OCI-LY3 (cell line): ENCODE measurements around the gene TXNL4A.

Source experiments
- H2AFZ ChIP-seq: fragments of 200-600, 300-600 bp; shearing (Covaris generic); 2 replicates; pipeline ENCODE4 v1.6.0; 2014; ENCODE audit warnings: antibody characterized with exemption, low read depth, low read length
- H3K27ac ChIP-seq: fragments of 200-600, 300-600 bp; sonication (generic); 2 replicates; pipeline ENCODE4 v1.5.1; 2014; ENCODE audit warnings: mild to moderate bottlenecking, low read length, moderate library complexity, mixed read lengths
- H3K27me3 ChIP-seq: fragments of 200-600, 300-600 bp; sonication (generic); 2 replicates; pipeline ENCODE4 v1.6.1; 2014; ENCODE audit warnings: low read depth, low read length, mixed read lengths
- H3K36me3 ChIP-seq: fragments of 200-600, 300-600 bp; sonication (generic); replicated peaks from 2 replicates; pipeline ENCODE3; 2014; ENCODE audit warnings: low read depth, low read length, mixed read lengths
- H3K4me1 ChIP-seq: fragments of 300-600, 200-600 bp; sonication (generic); 2 replicates; pipeline ENCODE4 v1.6.1; 2014; ENCODE audit warnings: low read length, mixed read lengths
- H3K4me2 ChIP-seq: fragments of 200-600, 300-600 bp; sonication (generic); 2 replicates; pipeline ENCODE4 v1.6.1; 2014; ENCODE audit warnings: low read length, mixed read lengths
- H3K4me3 ChIP-seq: fragments of 300-600, 200-600 bp; sonication (generic); 2 replicates; pipeline ENCODE4 v1.5.1; 2014; ENCODE audit warnings: antibody characterized with exemption, mild to moderate bottlenecking, low read length, moderate library complexity
- H3K79me2 ChIP-seq: fragments of 300-600, 200-600 bp; shearing (Covaris generic); 2 replicates; pipeline ENCODE4 v1.6.1; 2014; ENCODE audit warnings: mild to moderate bottlenecking, low read length, mixed read lengths
- H3K9ac ChIP-seq: fragments of 300-600, 200-600 bp; shearing (Covaris generic); 2 replicates; pipeline ENCODE4 v1.6.0; 2014; ENCODE audit warnings: mild to moderate bottlenecking, low read length, moderate library complexity
- H3K9me3 ChIP-seq: fragments of 200-600, 300-600 bp; shearing (Covaris generic); 2 replicates; pipeline ENCODE4 v1.6.1; 2014; ENCODE audit warnings: low read length, mixed read lengths; ENCODE audit not compliant: insufficient read depth
- H4K20me1 ChIP-seq: fragments of 200-600, 300-600 bp; sonication (generic); 2 replicates; pipeline ENCODE4 v1.6.1; 2016; ENCODE audit warnings: low read length, mixed read lengths; ENCODE audit not compliant: insufficient read depth
- CTCF ChIP-seq: fragments of 200-600, 300-600 bp; sonication (generic); IDR thresholded peaks from 2 replicates; pipeline ENCODE4 v1.5.1; 2014; ENCODE audit warnings: antibody characterized with exemption, low read length, low read depth
- EZH2phosphoT487 ChIP-seq: fragments of 200-600 bp; shearing (Covaris generic); IDR thresholded peaks from 2 replicates; pipeline ENCODE4 v1.6.1; 2018; ENCODE audit warnings: antibody characterized with exemption, mixed run types, low read depth

The TXNL4A gene

DNA sequence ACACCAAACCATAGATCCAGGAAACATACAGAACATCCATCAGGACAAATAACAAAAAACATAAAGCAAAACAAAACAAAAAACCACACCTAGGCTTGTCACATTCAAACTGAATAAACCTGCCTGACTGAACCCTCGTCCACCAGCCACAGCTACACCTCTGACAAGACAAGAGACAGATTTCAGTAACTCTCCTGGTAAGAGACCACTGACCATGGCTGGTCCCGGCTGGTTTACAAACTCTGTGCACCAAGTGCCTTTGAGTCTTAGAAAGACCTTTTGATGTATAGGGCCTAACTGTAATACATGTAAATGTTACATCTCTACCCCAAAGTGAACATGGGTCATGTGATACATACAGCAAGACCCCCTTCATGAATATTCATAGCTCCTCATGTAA, 32.1 kb downstream of the TXNL4A start:
- no peak overlapping the region for H3K9ac ChIP-seq
- TF ChIP-seq CTCF (no peak), EZH2phosphoT487 (no peak)
- peaks cover under 1% of the 10 kb centered on the region; the same call in 1 of the 2 replicates for H3K79me2 ChIP-seq
- H3K9me3 ChIP-seq, result no peaks in the 10 kb centered on the region
- H3K27me3 ChIP-seq, result no peaks in the 10 kb centered on the region
- no peaks in the 10 kb centered on the region for H4K20me1 ChIP-seq
- H3K4me1 ChIP-seq, result peaks cover 15% of the 10 kb centered on the region
- H3K36me3 ChIP-seq, result no peaks in the 10 kb centered on the region
- H3K27ac ChIP-seq, result no peak overlapping the region
- H3K4me2 ChIP-seq, result no peak overlapping the region
- H2AFZ ChIP-seq, result no peak overlapping the region
- H3K4me3 ChIP-seq, result no peak overlapping the region

DNA sequence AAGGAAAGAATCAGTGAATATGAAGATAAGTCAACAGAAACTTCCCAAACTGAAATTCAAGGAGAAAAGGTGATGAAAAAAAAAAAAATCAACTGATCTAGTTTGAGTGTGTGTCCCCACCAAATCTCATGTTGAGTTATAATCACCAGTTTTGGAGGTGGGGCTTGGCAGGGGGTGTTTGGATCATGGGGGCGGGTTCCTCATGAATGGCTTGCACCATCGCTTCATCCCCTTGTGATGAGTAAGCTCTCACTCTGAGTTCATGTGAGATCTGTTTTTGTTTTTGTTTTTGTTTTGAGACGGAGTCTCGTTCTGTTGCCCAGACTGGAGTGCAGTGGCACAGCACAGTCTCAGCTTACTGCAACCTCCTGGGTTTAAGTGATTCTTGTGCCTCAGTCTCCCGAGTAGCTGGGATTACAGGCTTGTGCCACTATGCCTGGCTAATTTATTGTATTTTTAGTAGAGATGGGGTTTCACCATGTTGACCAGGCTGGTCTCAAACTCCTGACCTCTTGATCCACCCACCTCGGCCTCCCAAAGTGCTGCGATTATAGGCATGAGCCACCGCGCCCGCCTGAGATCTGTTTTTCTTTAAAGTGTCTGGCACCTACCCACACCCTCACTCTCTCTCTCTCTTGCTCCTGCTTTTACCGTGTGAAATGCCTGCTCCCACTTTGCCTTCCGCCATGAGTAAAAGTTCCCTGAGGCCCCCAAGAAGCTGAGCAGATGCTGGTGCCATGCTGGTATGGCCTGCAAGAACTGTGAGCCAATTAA, 32.9 kb downstream of the TXNL4A start:
- TF ChIP-seq EZH2phosphoT487, result no peak
- no peak for TF ChIP-seq CTCF
- H3K4me3 ChIP-seq, result no peak overlapping the region
- no peak overlapping the region for H3K9ac ChIP-seq
- H3K9me3 ChIP-seq, result no peaks in the 10 kb centered on the region
- no peak overlapping the region for H3K27ac ChIP-seq
- H3K4me2 ChIP-seq, result no peak overlapping the region
- no peaks in the 10 kb centered on the region for H3K36me3 ChIP-seq
- no peak overlapping the region for H2AFZ ChIP-seq
- H3K4me1 ChIP-seq, result peaks cover 13% of the 10 kb centered on the region
- H4K20me1 ChIP-seq, result peaks cover 2% of the 10 kb centered on the region
- H3K27me3 ChIP-seq, result no peaks in the 10 kb centered on the region
- H3K79me2 ChIP-seq, result peaks cover 8% of the 10 kb centered on the region

- H3K9me3 ChIP-seq, result no peaks in the 10 kb centered on the region
- no peak overlapping the region for H3K4me2 ChIP-seq
- no peak for TF ChIP-seq CTCF
- H4K20me1 ChIP-seq, result peaks cover 8% of the 10 kb centered on the region
- no peak overlapping the region for H3K4me3 ChIP-seq
- no peak overlapping the region for H3K27ac ChIP-seq
- peaks cover 15% of the 10 kb centered on the region for H3K79me2 ChIP-seq
- no peaks in the 10 kb centered on the region for H3K27me3 ChIP-seq
- no peak overlapping the region for H2AFZ ChIP-seq
- peaks cover 13% of the 10 kb centered on the region for H3K4me1 ChIP-seq
- H3K9ac ChIP-seq, result no peak overlapping the region
- H3K36me3 ChIP-seq, result no peaks in the 10 kb centered on the region
Measured at GRCh38 chr18:79954791-79955190, 33.6 kb downstream of the TXNL4A start.

GRCh38 chr18:79953971-79954651, 34.3 kb downstream of the TXNL4A start:
- H3K4me1 ChIP-seq, result peaks cover 16% of the 10 kb centered on the region
- H3K27ac ChIP-seq, result no peak overlapping the region
- TF ChIP-seq EZH2phosphoT487 (no peak), CTCF (no peak)
- no peak overlapping the region for H3K9ac ChIP-seq
- peaks cover 1% of the 10 kb centered on the region for H3K36me3 ChIP-seq
- peaks cover 13% of the 10 kb centered on the region for H4K20me1 ChIP-seq
- no peak overlapping the region for H3K4me2 ChIP-seq
- peaks cover 22% of the 10 kb centered on the region for H3K79me2 ChIP-seq
- no peak overlapping the region for H3K4me3 ChIP-seq
- H3K9me3 ChIP-seq, result no peaks in the 10 kb centered on the region
- H3K27me3 ChIP-seq, result no peaks in the 10 kb centered on the region
- H2AFZ ChIP-seq, result no peak overlapping the region
